ENCODE results near the gene KIAA1614. TPM values are rescaled to one million over a fixed set of nuclear protein-coding genes. Genes with fewer than 3 reads are reported as not detected.

Gene KIAA1614
- total RNA-seq, 1 donor from 2014 or later: 0.56 TPM

- no peak overlapping the region for H3K27ac Mint-ChIP-seq
- Histone ChIP-seq H3K4me3 (no peak overlapping the region), H2AFZ (replicated peaks) (no peak overlapping the region), H3K9me3 (ENCODE audit: low read depth) (no peaks in the 10 kb centered on the region), H3F3A (ENCODE audit: low read depth) (peaks cover 10% of the 10 kb centered on the region), H4K20me1 (ENCODE audit: low read depth) (no peaks in the 10 kb centered on the region), H3K4me1 (peaks cover 18% of the 10 kb centered on the region), H3K36me3 (no peaks in the 10 kb centered on the region), H3K9ac (no peak overlapping the region), H3K79me2 (ENCODE audit: low read depth) (no peaks in the 10 kb centered on the region), H3K4me2 (no peak overlapping the region), H3K27me3 (no peaks in the 10 kb centered on the region), H3K27ac (no peak overlapping the region)
- H3K4me1 Mint-ChIP-seq: peaks cover 13% of the 10 kb centered on the region
- H3K36me3 Mint-ChIP-seq: peaks cover 17% of the 10 kb centered on the region
- no peaks in the 10 kb centered on the region for H3K9me3 Mint-ChIP-seq
- no peak overlapping the region for H3K4me3 Mint-ChIP-seq
- peaks cover 5% of the 10 kb centered on the region for H3K27me3 Mint-ChIP-seq (ENCODE audit: insufficient read depth, low read depth)
- TF ChIP-seq CTCF (IDR thresholded peaks at IDR 0.05) (no peak), EZH2 (IDR thresholded peaks at IDR 0.05) (no peak), EZH2phosphoT487 (IDR thresholded peaks at IDR 0.05) (no peak)
- DNase-seq (ENCODE audit: low spot score): no peak
These were observed 32.9 kb downstream of the KIAA1614 start for GRCh38 chr1:180945551-180945950.

- H3K4me3 Mint-ChIP-seq: no peak overlapping the region
- no peak for DNase-seq (ENCODE audit: low spot score)
- H3K4me1 Mint-ChIP-seq: peaks cover 13% of the 10 kb centered on the region
- no peak overlapping the region for H2AFZ ChIP-seq (replicated peaks)
- H3F3A ChIP-seq (ENCODE audit: low read depth): peaks cover 10% of the 10 kb centered on the region
- no peaks in the 10 kb centered on the region for H3K9me3 Mint-ChIP-seq
- H3K4me2 ChIP-seq: no peak overlapping the region
- H3K27me3 ChIP-seq: no peaks in the 10 kb centered on the region
- H3K9ac ChIP-seq: no peak overlapping the region
- no peak overlapping the region for H3K27ac Mint-ChIP-seq
- H3K27me3 Mint-ChIP-seq (ENCODE audit: insufficient read depth, low read depth): peaks cover 5% of the 10 kb centered on the region
- H3K36me3 ChIP-seq: no peaks in the 10 kb centered on the region
- H3K4me3 ChIP-seq: no peak overlapping the region
- H3K79me2 ChIP-seq (ENCODE audit: low read depth): no peaks in the 10 kb centered on the region
- TF ChIP-seq CTCF (IDR thresholded peaks at IDR 0.05): no peak
- TF ChIP-seq EZH2phosphoT487 (IDR thresholded peaks at IDR 0.05): no peak
- TF ChIP-seq EZH2 (IDR thresholded peaks at IDR 0.05): no peak
- no peaks in the 10 kb centered on the region for H4K20me1 ChIP-seq (ENCODE audit: low read depth)
- H3K27ac ChIP-seq: no peak overlapping the region
- H3K4me1 ChIP-seq: peaks cover 18% of the 10 kb centered on the region
- H3K36me3 Mint-ChIP-seq: peaks cover 17% of the 10 kb centered on the region
- H3K9me3 ChIP-seq (ENCODE audit: low read depth): no peaks in the 10 kb centered on the region
These were observed 33.4 kb downstream of the KIAA1614 start for GRCh38 chr1:180946056-180946455.

GRCh38 chr1:180946541-180947498, 34.1 kb downstream of the KIAA1614 start:
- peaks cover 10% of the 10 kb centered on the region for H3K4me1 Mint-ChIP-seq
- no peak overlapping the region for H3K27ac ChIP-seq
- H3K9me3 ChIP-seq (ENCODE audit: low read depth): no peaks in the 10 kb centered on the region
- no peak overlapping the region for H3K4me3 ChIP-seq
- no peaks in the 10 kb centered on the region for H3K36me3 ChIP-seq
- H4K20me1 ChIP-seq (ENCODE audit: low read depth): no peaks in the 10 kb centered on the region
- peaks cover 5% of the 10 kb centered on the region for H3K27me3 Mint-ChIP-seq (ENCODE audit: insufficient read depth, low read depth)
- H2AFZ ChIP-seq (replicated peaks): no peak overlapping the region
- peaks cover 10% of the 10 kb centered on the region for H3F3A ChIP-seq (ENCODE audit: low read depth)
- H3K27ac Mint-ChIP-seq: no peak overlapping the region
- no peak overlapping the region for H3K9ac ChIP-seq
- H3K27me3 ChIP-seq: no peaks in the 10 kb centered on the region
- no peaks in the 10 kb centered on the region for H3K79me2 ChIP-seq (ENCODE audit: low read depth)
- peaks cover 15% of the 10 kb centered on the region for H3K36me3 Mint-ChIP-seq
- no peak overlapping the region for H3K4me3 Mint-ChIP-seq
- no peak overlapping the region for H3K4me2 ChIP-seq
- no peaks in the 10 kb centered on the region for H3K9me3 Mint-ChIP-seq
- DNase-seq (ENCODE audit: low spot score): peak; percentile 39
- peaks cover 18% of the 10 kb centered on the region for H3K4me1 ChIP-seq
- TF ChIP-seq EZH2 (IDR thresholded peaks at IDR 0.05) (no peak), CTCF (IDR thresholded peaks at IDR 0.05) (peak; percentile 33), EZH2phosphoT487 (IDR thresholded peaks at IDR 0.05) (no peak)

Data from neural progenitor cell (in vitro differentiated cells).